Central memory CD8-positive, alpha-beta T cell (primary cell): Measurements from ENCODE around the gene CEP162.
"Not testable (repeated sequence)": the region's sequence is repeated elsewhere in the genome, so short reads cannot be mapped to it uniquely, and the experiment has no call there.

Experiments used
- ATAC-seq: fragments of 150-1000 bp; cut with Tn5 transposase; replicated peaks from 2 replicates; pipeline ENCODE4 v1.10.0; 2022; ENCODE audit warnings: mild to moderate bottlenecking, moderate FRiP score, moderate number of reproducible peaks; ENCODE audit not compliant: poor library complexity, severe bottlenecking; ENCODE audit errors: extremely low read depth
- DNase-seq, 2 donors: peaks; one replicate each; pipeline ENCODE4 v3.0.0; 2021; ENCODE audit warnings: low spot score in 2 of 2
- H3K27ac Mint-ChIP-seq: one replicate; pipeline ENCODE4 v1.8.0; 2022; ENCODE audit warnings: low read depth, mild to moderate bottlenecking, moderate library complexity, mixed read lengths
- H3K27me3 Mint-ChIP-seq: one replicate; pipeline ENCODE4 v1.8.0; 2022; ENCODE audit warnings: mixed read lengths
- H3K36me3 Mint-ChIP-seq: one replicate; pipeline ENCODE4 v1.8.0; 2022; ENCODE audit warnings: mild to moderate bottlenecking, moderate library complexity, mixed read lengths; ENCODE audit not compliant: insufficient read depth
- H3K4me1 Mint-ChIP-seq: one replicate; pipeline ENCODE4 v1.8.0; 2022; ENCODE audit warnings: mixed read lengths
- H3K4me3 Mint-ChIP-seq: one replicate; pipeline ENCODE4 v1.8.0; 2022; ENCODE audit warnings: mild to moderate bottlenecking, moderate library complexity, mixed read lengths
- H3K9me3 Mint-ChIP-seq: one replicate; pipeline ENCODE4 v1.8.0; 2022; ENCODE audit warnings: mixed read lengths

The CEP162 gene

GRCh38 chr6:84129588-84129987, 97.9 kb downstream of the CEP162 start:
- ATAC-seq, H3K4me1 Mint-ChIP-seq, H3K27ac Mint-ChIP-seq, DNase-seq, H3K27me3 Mint-ChIP-seq, H3K36me3 Mint-ChIP-seq, H3K9me3 Mint-ChIP-seq, H3K4me3 Mint-ChIP-seq: not testable (repeated sequence)

GRCh38 chr6:84123186-84123585, 104.3 kb downstream of the CEP162 start:
- peaks cover 10% of the 10 kb centered on the region for H3K36me3 Mint-ChIP-seq
- no peak overlapping the region for H3K27ac Mint-ChIP-seq
- ATAC-seq (no peak), DNase-seq (no peak)
- no peak overlapping the region for H3K4me3 Mint-ChIP-seq
- H3K27me3 Mint-ChIP-seq = no peaks in the 10 kb centered on the region
- no peaks in the 10 kb centered on the region for H3K4me1 Mint-ChIP-seq
- H3K9me3 Mint-ChIP-seq = peaks cover 5% of the 10 kb centered on the region

- no peak overlapping the region for H3K27ac Mint-ChIP-seq
- no peaks in the 10 kb centered on the region for H3K4me1 Mint-ChIP-seq
- peaks cover 4% of the 10 kb centered on the region for H3K27me3 Mint-ChIP-seq
- peaks cover 3% of the 10 kb centered on the region for H3K36me3 Mint-ChIP-seq
- DNase-seq (no peak), ATAC-seq (no peak)
- no peak overlapping the region for H3K4me3 Mint-ChIP-seq
- peaks cover 21% of the 10 kb centered on the region for H3K9me3 Mint-ChIP-seq
These were observed 108.2 kb downstream of the CEP162 start for GRCh38 chr6:84119277-84119676.

GRCh38 chr6:84118191-84118590, 109.3 kb downstream of the CEP162 start:
- ATAC-seq = no peak
- no peak overlapping the region for H3K4me3 Mint-ChIP-seq
- H3K27ac Mint-ChIP-seq = no peak overlapping the region

GRCh38 chr6:84114933-84115594, 112.4 kb downstream of the CEP162 start:
- H3K4me3 Mint-ChIP-seq, DNase-seq, H3K36me3 Mint-ChIP-seq, H3K4me1 Mint-ChIP-seq, ATAC-seq, H3K27ac Mint-ChIP-seq: not testable (repeated sequence)
- H3K27me3 Mint-ChIP-seq = peaks cover 27% of the 10 kb centered on the region
- peaks cover 23% of the 10 kb centered on the region for H3K9me3 Mint-ChIP-seq

More at GRCh38 chr6:84118191-84118590, 109.3 kb downstream of the CEP162 start:
- peaks cover 4% of the 10 kb centered on the region for H3K36me3 Mint-ChIP-seq
- peaks cover 12% of the 10 kb centered on the region for H3K27me3 Mint-ChIP-seq
- H3K9me3 Mint-ChIP-seq = peaks cover 23% of the 10 kb centered on the region
- no peak for DNase-seq
- H3K4me1 Mint-ChIP-seq = no peaks in the 10 kb centered on the region

- H3K4me3 Mint-ChIP-seq, DNase-seq, H3K27ac Mint-ChIP-seq, H3K4me1 Mint-ChIP-seq, ATAC-seq, H3K36me3 Mint-ChIP-seq: not testable (repeated sequence)
- H3K27me3 Mint-ChIP-seq = peaks cover 27% of the 10 kb centered on the region
- H3K9me3 Mint-ChIP-seq = peaks cover 10% of the 10 kb centered on the region
These were observed 116.1 kb downstream of the CEP162 start for GRCh38 chr6:84111351-84111750.

- no peak for DNase-seq
- Mint-ChIP-seq H3K4me1 (no peaks in the 10 kb centered on the region), H3K9me3 (no peaks in the 10 kb centered on the region), H3K27me3 (peaks cover 33% of the 10 kb centered on the region), H3K36me3 (no peaks in the 10 kb centered on the region), H3K27ac (no peak overlapping the region), H3K4me3 (no peak overlapping the region)
- ATAC-seq = no peak
These were observed 119.9 kb downstream of the CEP162 start for GRCh38 chr6:84107495-84107894.

- peaks cover 32% of the 10 kb centered on the region for H3K27me3 Mint-ChIP-seq
These were observed 122.1 kb downstream of the CEP162 start for GRCh38 chr6:84105215-84105924.

GRCh38 chr6:84103029-84103428, 124.4 kb downstream of the CEP162 start:
- no peak for DNase-seq
- H3K27ac Mint-ChIP-seq = no peak overlapping the region
- no peaks in the 10 kb centered on the region for H3K36me3 Mint-ChIP-seq
- no peak for ATAC-seq
- H3K4me3 Mint-ChIP-seq = no peak overlapping the region
- H3K4me1 Mint-ChIP-seq = no peaks in the 10 kb centered on the region
- H3K27me3 Mint-ChIP-seq = peaks cover 42% of the 10 kb centered on the region
- H3K9me3 Mint-ChIP-seq = no peaks in the 10 kb centered on the region

More at GRCh38 chr6:84105215-84105924, 122.1 kb downstream of the CEP162 start:
- H3K4me1 Mint-ChIP-seq, H3K36me3 Mint-ChIP-seq, DNase-seq, H3K27ac Mint-ChIP-seq, H3K9me3 Mint-ChIP-seq, H3K4me3 Mint-ChIP-seq, ATAC-seq: not testable (repeated sequence)

GRCh38 chr6:84095156-84095555, 132.3 kb downstream of the CEP162 start:
- no peaks in the 10 kb centered on the region for H3K9me3 Mint-ChIP-seq
- H3K4me1 Mint-ChIP-seq = no peaks in the 10 kb centered on the region
- ATAC-seq (no peak), DNase-seq (no peak)
- H3K27me3 Mint-ChIP-seq = peaks cover 19% of the 10 kb centered on the region
- no peak overlapping the region for H3K27ac Mint-ChIP-seq
- H3K36me3 Mint-ChIP-seq = no peaks in the 10 kb centered on the region
- no peak overlapping the region for H3K4me3 Mint-ChIP-seq

- DNase-seq = no peak
- Mint-ChIP-seq H3K36me3 (no peaks in the 10 kb centered on the region), H3K27ac (peak overlapping the region; percentile 54), H3K27me3 (peaks cover 12% of the 10 kb centered on the region), H3K9me3 (no peaks in the 10 kb centered on the region), H3K4me3 (no peak overlapping the region), H3K4me1 (no peaks in the 10 kb centered on the region)
- ATAC-seq = no peak
These were observed 133.7 kb downstream of the CEP162 start for GRCh38 chr6:84093441-84094435.

- DNase-seq = no peak
- no peaks in the 10 kb centered on the region for H3K36me3 Mint-ChIP-seq
- peaks cover 21% of the 10 kb centered on the region for H3K27me3 Mint-ChIP-seq
- H3K9me3 Mint-ChIP-seq = no peaks in the 10 kb centered on the region
- H3K4me1 Mint-ChIP-seq = no peaks in the 10 kb centered on the region
- H3K4me3 Mint-ChIP-seq = no peak overlapping the region
- ATAC-seq = no peak
- H3K27ac Mint-ChIP-seq = no peak overlapping the region
These were observed 137.9 kb downstream of the CEP162 start for GRCh38 chr6:84089552-84089951.
